BLaER1 treated with 17β-estradiol and CSF1 and Interleukin-3, amounts not matched to agents 10 nM and 100 nM (cell line): ENCODE results near the gene SLC9A5.

ENCODE experiments used
- H3K27ac ChIP-seq, 11 experiments: shearing (Covaris generic); formaldehyde crosslinking; 2 replicates each; pipeline ENCODE4 v1.8.1; 2022
- H3K27me3 ChIP-seq, 11 experiments: shearing (Covaris generic); formaldehyde crosslinking; 2 replicates each; pipeline ENCODE4 v1.8.1; 2022
- H3K36me3 ChIP-seq, 11 experiments: shearing (Covaris generic); formaldehyde crosslinking; 2 replicates each; pipeline ENCODE4 v1.8.1; 2022
- H3K4me1 ChIP-seq, 10 experiments: shearing (Covaris generic); formaldehyde crosslinking; 2 replicates each; pipeline ENCODE4 v1.8.1; 2022
- H3K4me2 ChIP-seq, 11 experiments: shearing (Covaris generic); formaldehyde crosslinking; 2 replicates each; pipeline ENCODE4 v1.8.1; 2022
- H3K4me3 ChIP-seq, 10 experiments: shearing (Covaris generic); formaldehyde crosslinking; 2 replicates each; pipeline ENCODE4 v1.8.1; 2022
- H3K9ac ChIP-seq, 11 experiments: shearing (Covaris generic); formaldehyde crosslinking; 2 replicates each; pipeline ENCODE4 v1.8.1; 2022
- H3K9me3 ChIP-seq, 11 experiments: shearing (Covaris generic); formaldehyde crosslinking; replicated peaks in 1 of 11; 2 replicates each; pipeline ENCODE4 v1.8.1; 2022
- H4K20me1 ChIP-seq, 11 experiments: shearing (Covaris generic); formaldehyde crosslinking; 2 replicates each; pipeline ENCODE4 v1.8.1; 2022
- Cebpa-rat ChIP-seq, 11 experiments: shearing (Covaris generic); IDR thresholded peaks; 2 replicates each; pipeline ENCODE4 v1.8.1; 2022

The SLC9A5 gene

DNA sequence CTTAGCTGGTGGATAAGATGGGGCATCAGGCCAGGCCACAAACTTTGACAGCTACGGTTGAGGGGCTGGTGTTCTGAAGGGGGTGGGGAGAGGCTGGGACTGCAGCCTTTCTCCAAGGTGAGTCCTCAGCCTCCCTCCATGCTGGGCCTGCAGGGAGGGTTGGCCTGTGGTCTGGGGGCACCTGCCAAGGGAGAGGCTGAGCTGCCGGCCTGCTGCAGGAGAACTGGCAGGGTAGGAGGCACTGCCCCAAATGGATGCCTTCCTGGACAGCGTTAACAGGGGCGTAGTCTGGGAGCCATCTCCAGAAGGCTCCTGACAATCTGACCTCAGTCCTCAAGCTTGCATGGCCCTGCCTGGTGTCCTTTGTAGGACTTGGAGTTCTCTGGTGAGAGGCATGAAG lies 44.7 kb upstream of the SLC9A5 start:
- Histone ChIP-seq H3K4me2 (no peak overlapping the region), H3K27ac (no peak overlapping the region), H3K9me3 (no peaks in the 10 kb centered on the region), H3K36me3 (peaks cover 42 to 78% (median 60%) of the 10 kb centered on the region in 11 experiments), H3K9ac (no peak overlapping the region), H3K27me3 (no peaks in the 10 kb centered on the region), H4K20me1 (peaks cover 0 to 82% (median 14%) of the 10 kb centered on the region in 11 experiments; a peak in 15 of 22 replicates), H3K4me3 (no peak overlapping the region), H3K4me1 (peaks cover 0 to 17% (median 6%) of the 10 kb centered on the region in 10 experiments; a peak in 15 of 20 replicates)
- TF ChIP-seq Cebpa-rat (IDR thresholded peaks at IDR 0.05) = no peak

DNA sequence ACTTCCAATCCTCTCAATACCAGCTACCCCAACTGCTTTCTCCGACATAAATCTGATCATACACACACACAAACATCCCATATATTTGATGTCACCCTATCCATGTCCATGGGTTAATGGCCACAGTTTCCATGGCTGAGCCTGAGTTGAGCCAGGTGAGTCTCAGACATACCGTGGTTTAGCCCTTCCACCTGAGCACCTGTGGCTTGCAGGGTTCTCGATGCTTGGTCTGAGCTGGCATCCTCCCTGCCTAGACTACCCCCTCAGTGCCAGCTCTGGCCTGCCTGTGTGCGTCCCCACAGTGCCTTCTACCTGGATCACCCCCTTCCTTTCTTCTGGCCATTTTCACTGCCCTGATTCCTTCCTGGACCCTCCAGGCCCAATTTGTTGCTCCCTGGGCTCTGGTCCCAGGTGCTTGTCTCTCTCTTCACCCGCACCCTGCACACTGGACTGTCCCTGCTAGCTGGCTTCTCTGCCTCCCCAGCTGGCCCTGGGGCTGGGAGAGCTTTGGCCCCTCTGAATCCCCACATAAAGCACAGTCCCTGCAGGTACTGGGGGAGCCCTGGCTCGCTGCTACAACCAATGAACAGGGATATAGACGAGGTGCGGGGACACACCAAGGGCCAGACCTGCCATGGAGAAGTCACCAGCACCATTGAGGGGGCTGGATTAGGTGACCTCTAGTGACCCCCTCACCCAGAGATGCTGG lies 42.5 kb upstream of the SLC9A5 start:
- no peaks in the 10 kb centered on the region for H3K9me3 ChIP-seq

DNA sequence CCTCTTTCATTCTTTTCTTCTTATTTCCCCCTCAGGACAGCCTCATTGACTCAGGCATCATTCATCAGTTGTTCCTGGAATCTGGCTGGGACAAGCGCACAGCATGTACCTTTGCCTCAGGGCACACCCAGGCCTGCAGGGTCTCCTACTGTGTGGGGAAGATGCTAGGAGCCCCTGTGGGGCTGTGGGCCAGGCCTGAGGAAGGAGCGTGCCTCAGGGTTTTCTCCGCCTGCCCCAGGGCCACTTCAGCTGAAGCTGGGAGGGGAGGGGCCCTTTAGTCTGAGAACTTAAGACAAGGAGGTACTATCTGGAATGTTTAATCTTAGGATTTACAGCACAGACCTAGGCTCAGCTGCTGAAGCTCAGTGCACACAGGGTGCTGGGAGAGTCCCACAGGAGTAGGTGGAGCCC lies 41.9 kb upstream of the SLC9A5 start:
- H4K20me1 ChIP-seq = peaks cover 0 to 63% (median 14%) of the 10 kb centered on the region in 11 experiments; a peak in 12 of 22 replicates
- no peak overlapping the region for H3K27ac ChIP-seq
- peaks cover 25 to 58% (median 41%) of the 10 kb centered on the region in 11 experiments for H3K36me3 ChIP-seq
- TF ChIP-seq Cebpa-rat (IDR thresholded peaks at IDR 0.05) = no peak
- H3K27me3 ChIP-seq = no peaks in the 10 kb centered on the region
- H3K4me3 ChIP-seq = no peak overlapping the region
- peak overlapping the region in 1 of 11 experiments; percentile 41; a peak in 2 of 22 replicates for H3K9ac ChIP-seq
- no peak overlapping the region; a peak in 2 of 22 replicates for H3K4me2 ChIP-seq
- no peaks in the 10 kb centered on the region for H3K9me3 ChIP-seq
- H3K4me1 ChIP-seq = peaks cover 0 to 17% (median 5%) of the 10 kb centered on the region in 10 experiments; a peak in 9 of 20 replicates

More for the DNA sequence above, 42.5 kb upstream of the SLC9A5 start:
- Histone ChIP-seq H3K36me3 (peaks cover 31 to 64% (median 47%) of the 10 kb centered on the region in 11 experiments), H3K9ac (peak overlapping the region in 1 of 11 experiments; percentile 41; a peak in 2 of 22 replicates), H3K27me3 (no peaks in the 10 kb centered on the region), H3K4me1 (peaks cover 0 to 17% (median 5%) of the 10 kb centered on the region in 10 experiments; a peak in 9 of 20 replicates), H3K4me3 (no peak overlapping the region), H3K4me2 (no peak overlapping the region), H4K20me1 (peaks cover 0 to 69% (median 14%) of the 10 kb centered on the region in 11 experiments; a peak in 12 of 22 replicates), H3K27ac (no peak overlapping the region)
- no peak for TF ChIP-seq Cebpa-rat (IDR thresholded peaks at IDR 0.05)

DNA sequence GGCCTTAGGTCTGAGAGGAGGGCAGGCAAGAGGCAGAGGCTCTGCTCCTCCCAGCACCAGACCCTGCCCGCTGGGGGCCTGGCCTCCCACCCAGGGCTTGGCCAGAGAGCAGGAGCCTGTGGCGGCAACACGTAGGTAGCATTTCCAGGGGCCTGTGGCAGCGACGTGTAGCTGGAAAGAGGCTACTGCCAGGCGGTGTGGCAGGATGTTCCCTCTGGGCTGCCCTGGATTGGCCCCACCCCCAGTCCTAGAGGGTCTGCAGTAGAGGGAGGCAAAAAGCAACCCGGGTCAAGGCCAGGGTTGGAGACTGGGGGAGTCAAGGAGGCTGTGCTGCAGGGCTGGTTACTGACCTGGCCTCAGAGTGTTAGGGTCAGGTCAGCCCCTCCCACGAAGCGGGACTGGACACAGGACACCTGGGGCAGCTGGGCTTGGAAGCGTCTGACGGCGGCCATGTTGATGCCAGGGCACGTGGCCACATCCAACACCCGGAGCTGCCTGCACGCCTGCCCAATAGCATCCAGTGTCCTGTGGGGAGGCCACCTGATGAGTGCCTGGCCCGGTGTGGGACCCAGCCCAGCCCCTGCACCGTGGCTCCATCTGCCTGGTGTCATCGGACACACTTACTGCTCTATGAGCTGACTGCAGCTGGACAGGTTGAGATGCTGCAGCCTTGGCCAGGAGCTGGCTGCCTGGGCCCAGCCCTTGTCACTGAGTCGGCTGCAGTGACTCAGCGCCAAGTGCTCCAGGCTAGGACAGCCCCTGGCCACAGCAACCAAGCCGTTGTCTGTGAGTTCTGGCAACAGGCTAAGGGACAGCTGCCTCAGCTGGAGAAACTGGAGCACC lies 41.3 kb upstream of the SLC9A5 start:
- Histone ChIP-seq H3K27me3 (no peaks in the 10 kb centered on the region), H3K9ac (peak overlapping the region in 2 of 11 experiments; percentile 34 to 41; a peak in 5 of 22 replicates), H3K9me3 (no peaks in the 10 kb centered on the region), H4K20me1 (peaks cover 0 to 57% (median 14%) of the 10 kb centered on the region in 11 experiments; a peak in 12 of 22 replicates), H3K4me2 (peak overlapping the region in 3 of 11 experiments; percentile 33 to 37 (median 35); a peak in 5 of 22 replicates), H3K36me3 (peaks cover 19 to 52% (median 35%) of the 10 kb centered on the region in 11 experiments; a peak in 21 of 22 replicates), H3K4me1 (peaks cover 0 to 17% (median 5%) of the 10 kb centered on the region in 10 experiments; a peak in 9 of 20 replicates), H3K27ac (no peak overlapping the region; a peak in 1 of 22 replicates), H3K4me3 (no peak overlapping the region)
- no peak for TF ChIP-seq Cebpa-rat (IDR thresholded peaks at IDR 0.05)

DNA sequence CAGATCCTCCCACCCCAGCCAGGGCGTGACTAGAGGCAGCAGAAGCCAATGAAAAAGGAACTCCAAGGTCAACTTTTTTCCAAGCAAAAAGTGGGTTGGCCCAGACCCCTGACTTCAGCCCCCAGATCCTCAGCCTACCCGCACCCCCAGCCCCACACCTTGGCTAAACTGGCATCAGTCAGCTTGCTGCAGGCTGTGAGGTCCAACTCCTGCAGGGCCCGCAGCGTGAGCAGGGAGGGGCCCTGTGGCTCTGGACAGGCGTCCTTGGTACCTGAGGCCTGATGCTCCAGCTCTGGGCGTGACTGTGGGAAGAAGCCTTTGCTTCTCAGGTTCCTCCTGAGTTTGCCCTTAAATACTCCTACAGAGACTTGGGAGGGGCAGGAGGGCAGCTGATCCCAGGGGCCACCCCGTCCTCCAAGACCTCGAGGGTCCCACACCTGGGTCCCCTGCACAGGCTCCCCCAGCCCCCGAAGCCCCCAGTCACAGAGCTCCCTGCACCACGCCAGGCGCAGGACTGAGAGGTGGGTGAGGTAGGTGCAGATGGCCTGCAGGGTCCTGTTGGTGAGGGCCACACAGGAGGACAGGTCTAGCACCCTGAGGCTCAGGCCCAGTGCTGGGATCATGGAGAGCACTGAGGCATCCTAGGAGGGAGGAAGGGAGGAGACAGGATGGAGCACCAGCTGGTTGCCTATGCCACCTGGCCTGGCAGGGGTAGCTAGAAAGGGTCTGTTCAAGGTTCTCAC lies 40.5 kb upstream of the SLC9A5 start:
- no peak for TF ChIP-seq Cebpa-rat (IDR thresholded peaks at IDR 0.05)
- Histone ChIP-seq H3K9ac (peak overlapping the region in 3 of 11 experiments; percentile 15 to 41 (median 34); a peak in 3 of 22 replicates), H3K4me2 (peak overlapping the region in 3 of 11 experiments; percentile 33 to 37 (median 35); a peak in 5 of 22 replicates), H3K4me1 (peaks cover 0 to 22% (median 5%) of the 10 kb centered on the region in 10 experiments; a peak in 9 of 20 replicates), H3K36me3 (peaks cover 10 to 43% (median 26%) of the 10 kb centered on the region in 11 experiments; a peak in 21 of 22 replicates), H3K27ac (0 out of 22 replicates have a peak overlapping the region, but pooled peaks of 1 of the 11 experiments have one; percentile 10), H3K9me3 (no peaks in the 10 kb centered on the region), H4K20me1 (peaks cover 0 to 48% (median 14%) of the 10 kb centered on the region in 11 experiments; a peak in 12 of 22 replicates), H3K4me3 (no peak overlapping the region), H3K27me3 (no peaks in the 10 kb centered on the region)

DNA sequence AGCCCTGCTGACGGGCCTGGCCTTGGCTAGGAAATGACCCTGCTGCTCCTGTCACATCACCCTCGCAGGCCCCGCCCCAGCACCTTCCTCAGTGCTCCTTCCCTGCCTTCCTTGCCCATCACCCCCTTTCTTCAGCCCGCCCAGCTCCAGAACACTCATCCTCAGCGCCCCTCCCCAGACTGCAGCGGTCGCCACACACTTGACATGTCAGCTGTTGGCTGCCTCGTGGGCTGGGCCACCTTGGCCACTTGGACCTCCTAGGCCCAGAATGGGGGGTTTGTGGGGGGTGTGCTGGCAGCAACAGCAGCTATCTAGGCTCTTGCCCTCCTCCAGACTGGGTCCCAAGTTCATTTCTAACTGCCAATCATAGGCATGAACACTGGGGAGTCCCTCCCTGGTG lies 39.2 kb upstream of the SLC9A5 start:
- H3K36me3 ChIP-seq = peaks cover under 1 to 31% (median 14%) of the 10 kb centered on the region in 11 experiments; a peak in 17 of 22 replicates

DNA sequence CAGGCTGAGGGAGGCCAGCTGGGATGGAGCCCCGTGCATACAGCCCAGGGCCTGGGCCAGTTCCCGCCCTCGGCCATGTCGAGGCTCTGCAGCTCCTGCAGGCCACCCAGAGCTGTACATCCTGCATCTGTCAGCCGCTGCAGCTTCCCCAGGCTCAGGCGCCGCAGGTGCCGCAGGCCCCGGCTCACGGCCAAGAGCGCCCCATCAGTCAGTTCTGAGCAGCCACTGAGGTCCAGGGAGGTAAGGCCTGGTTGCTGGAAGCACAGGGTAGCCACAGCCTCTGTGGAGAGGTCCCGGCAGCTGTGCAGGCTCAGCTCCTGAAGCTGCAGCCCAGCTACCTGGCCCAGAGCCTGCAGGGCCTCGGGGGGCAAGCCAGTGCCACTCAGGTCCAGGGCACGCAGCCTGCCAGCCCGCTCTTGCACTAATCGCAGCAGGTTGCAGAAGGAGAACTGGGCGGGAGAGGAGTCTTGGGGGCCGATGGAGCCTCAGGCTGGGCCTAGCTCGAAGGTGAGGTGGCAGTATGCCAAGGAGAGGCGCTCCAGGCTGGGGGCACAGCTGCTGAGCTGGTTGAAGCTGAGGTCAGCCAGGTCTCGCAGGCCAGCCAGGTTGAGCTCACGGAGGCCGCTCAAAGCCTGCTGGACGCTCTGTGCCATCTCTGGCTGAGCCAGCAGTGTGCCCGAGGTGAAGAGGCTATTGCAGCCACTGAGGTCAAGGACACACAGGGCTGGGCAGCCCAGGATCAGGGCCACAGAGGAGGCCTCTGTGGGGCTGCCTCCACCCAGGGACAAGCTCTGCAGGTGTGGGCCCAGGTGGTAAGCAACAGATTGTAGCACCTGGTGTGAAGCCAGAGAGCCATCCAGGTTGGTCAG lies 38.5 kb upstream of the SLC9A5 start:
- Histone ChIP-seq H3K9ac (no peak overlapping the region), H3K27ac (no peak overlapping the region), H3K36me3 (peaks cover 0 to 26% (median 10%) of the 10 kb centered on the region in 11 experiments; a peak in 13 of 22 replicates), H3K27me3 (no peaks in the 10 kb centered on the region), H3K4me2 (no peak overlapping the region), H3K4me1 (peaks cover 0 to 24% (median 5%) of the 10 kb centered on the region in 10 experiments; a peak in 10 of 20 replicates), H3K4me3 (no peak overlapping the region), H4K20me1 (peaks cover 0 to 33% (median 6%) of the 10 kb centered on the region in 11 experiments; a peak in 8 of 22 replicates), H3K9me3 (no peaks in the 10 kb centered on the region)
- no peak for TF ChIP-seq Cebpa-rat (IDR thresholded peaks at IDR 0.05)

More for the DNA sequence above, 39.2 kb upstream of the SLC9A5 start:
- Histone ChIP-seq H3K27ac (no peak overlapping the region), H3K9ac (no peak overlapping the region), H3K4me3 (no peak overlapping the region), H3K4me1 (peaks cover 0 to 22% (median 5%) of the 10 kb centered on the region in 10 experiments; a peak in 9 of 20 replicates), H3K9me3 (no peaks in the 10 kb centered on the region), H3K27me3 (no peaks in the 10 kb centered on the region), H3K4me2 (no peak overlapping the region), H4K20me1 (peaks cover 0 to 36% (median 7%) of the 10 kb centered on the region in 11 experiments; a peak in 11 of 22 replicates)
- TF ChIP-seq Cebpa-rat (IDR thresholded peaks at IDR 0.05) = no peak
